Epithelial cell of proximal tubule (primary cell): ENCODE measurements around the gene DBN1. TPM values are rescaled to one million over a fixed set of nuclear protein-coding genes. Genes with fewer than 3 reads are reported as not detected.
A peak's percentile ranks its signal among the peaks of the same experiment; 100 is the strongest.

Experiments
- DNase-seq: peaks from one replicate; pipeline ENCODE4 v3.0.0-alpha.2; 2011; ENCODE audit warnings: low read depth
- H3K4me3 ChIP-seq: 2 replicates; pipeline ENCODE4 v1.5.1; 2011; ENCODE audit warnings: low read depth, mild to moderate bottlenecking, low read length
- CTCF ChIP-seq: conservative IDR thresholded peaks from 2 replicates; pipeline ENCODE4 v1.5.1; 2012; ENCODE audit warnings: low read depth, mild to moderate bottlenecking, low read length
- total RNA-seq: library from RNA; depleted of rRNA; stranded (reverse); fragments of >200 nt; gene quantifications from 2 replicates; pipeline ENCODE4 v1.2.3, GENCODE V29; 2015

The DBN1 gene
- total RNA-seq, 1 donor from 2014 or later = 471 TPM

GRCh38 chr5:177498013-177498787 is 24.8 kb upstream of the DBN1 start:
- no peak for DNase-seq
- peak overlapping the region; percentile 89 for H3K4me3 ChIP-seq
- TF ChIP-seq CTCF = no peak

GRCh38 chr5:177497292-177498012 is 24.0 kb upstream of the DBN1 start, which contains the start of gene PDLIM7:
TSS of gene PDLIM7 (minus strand) at chr5:177497604. CDS start at chr5:177496512, 1,092 bp downstream.
- H3K4me3 ChIP-seq = peak within 1 kb of the TSS; percentile 89
- peak; percentile 69 for DNase-seq
- TF ChIP-seq CTCF = no peak

- peak overlapping the region; percentile 89 for H3K4me3 ChIP-seq
- no peak for TF ChIP-seq CTCF
- DNase-seq = no peak
These were observed 23.4 kb upstream of the DBN1 start for GRCh38 chr5:177496727-177497291.

GRCh38 chr5:177496070-177496726 is 22.8 kb upstream of the DBN1 start:
- TF ChIP-seq CTCF = peak; percentile 46
- peak overlapping the region; percentile 89 for H3K4me3 ChIP-seq
- no peak for DNase-seq

GRCh38 chr5:177495243-177496060 is 22.0 kb upstream of the DBN1 start:
- TF ChIP-seq CTCF = no peak
- DNase-seq = no peak
- H3K4me3 ChIP-seq = peak overlapping the region; percentile 89
